NCI-H1105 (cell line): ENCODE data around the gene ROBO4.

Experiments used
- DNase-seq: peaks from one replicate; lab custom pipeline; 2025; lab: John Stamatoyannopoulos, UW

Gene ROBO4

GRCh38 chr11:124897674-124898262 is at the start of gene ROBO4:
Gene ROBO4, minus strand, starts transcription at chr11:124897865. Its CDS starts 70 bp downstream, at chr11:124897795.
- no peak for DNase-seq

GRCh38 chr11:124946735-124947141 is 49.1 kb upstream of the ROBO4 start:
- DNase-seq: no peak

GRCh38 chr11:124945826-124946225 is 48.2 kb upstream of the ROBO4 start:
- DNase-seq: no peak

GRCh38 chr11:124944565-124944964 is 46.9 kb upstream of the ROBO4 start:
- no peak for DNase-seq

GRCh38 chr11:124943741-124944140 is 46.1 kb upstream of the ROBO4 start:
- no peak for DNase-seq

GRCh38 chr11:124943254-124943616 is 45.6 kb upstream of the ROBO4 start:
- DNase-seq: no peak

- DNase-seq: no peak
These were observed 45.0 kb upstream of the ROBO4 start for GRCh38 chr11:124942466-124943253.

- DNase-seq: no peak
These were observed 44.0 kb upstream of the ROBO4 start for GRCh38 chr11:124941703-124942102.

- no peak for DNase-seq
These were observed 41.3 kb upstream of the ROBO4 start for GRCh38 chr11:124938970-124939369.

- DNase-seq: no peak
These were observed 40.6 kb upstream of the ROBO4 start for GRCh38 chr11:124938206-124938765.

- no peak for DNase-seq
These were observed 39.8 kb upstream of the ROBO4 start for GRCh38 chr11:124937336-124937935.

- DNase-seq: no peak
These were observed 38.2 kb upstream of the ROBO4 start, which contains the start of gene HEPACAM for GRCh38 chr11:124935548-124936514. Gene HEPACAM, minus strand, starts transcription at chr11:124936047. Its CDS starts 41 bp downstream, at chr11:124936006.

- DNase-seq: no peak
These were observed 37.3 kb upstream of the ROBO4 start for GRCh38 chr11:124934862-124935547.

GRCh38 chr11:124930799-124931198 is 33.1 kb upstream of the ROBO4 start:
- no peak for DNase-seq

- DNase-seq: no peak
These were observed 31.4 kb upstream of the ROBO4 start for GRCh38 chr11:124928942-124929665.

- no peak for DNase-seq
These were observed 25.6 kb upstream of the ROBO4 start for GRCh38 chr11:124923296-124923695.

- DNase-seq: no peak
These were observed 25.2 kb upstream of the ROBO4 start for GRCh38 chr11:124922831-124923230.

GRCh38 chr11:124920870-124921609 is 23.4 kb upstream of the ROBO4 start:
- DNase-seq: no peak

- DNase-seq: no peak
These were observed 22.7 kb upstream of the ROBO4 start for GRCh38 chr11:124920356-124920755.

- DNase-seq: no peak
These were observed 22.2 kb upstream of the ROBO4 start for GRCh38 chr11:124919898-124920297.
